Measurements from ENCODE around the gene AMPD3.

GRCh38 chr11:10441091-10441490, 14.0 kb upstream of the AMPD3 start:
- TF ChIP-seq CTCF (IDR thresholded peaks at IDR 0.05), result no peak
- no peak for TF ChIP-seq EZH2phosphoT487 (IDR thresholded peaks at IDR 0.05)

Data from neural progenitor cell (in vitro differentiated cells).